IMR-90 (cell line): ENCODE measurements around the gene TMEM81. TPM values are rescaled to one million over a fixed set of nuclear protein-coding genes. Genes with fewer than 3 reads are reported as not detected.

Experiments
- ATAC-seq: fragments of 200-7000 bp; cut with Tn5 transposase; 2 replicates; pipeline ENCODE4 v1.9.1; 2020; ENCODE audit warnings: low read depth, mild to moderate bottlenecking, moderate library complexity
- BruUV-seq: library from RNA; stranded (reverse); fragments of 400-500 nt; replicated peaks from 2 replicates; lab custom pipeline; 2021; lab: Mats Ljungman, UMichigan
- CTCF ChIA-PET: fragments of 300-600 bp; formaldehyde crosslinking; extraction: SDS; loops from one replicate; lab custom pipeline; 2021; ENCODE audit warnings: antibody characterized with exemption; lab: Yijun Ruan, JAX
- POLR2A ChIA-PET: fragments of 300-600 bp; sonication (Branson Sonifier 250); formaldehyde crosslinking; loops from one replicate; lab custom pipeline; 2022; ENCODE audit warnings: antibody characterized with exemption; ENCODE audit not compliant: unreplicated experiment; lab: Charles Lee
- DNase-seq: peaks from one replicate; pipeline ENCODE4 v3.0.0; 2013
- H2AFZ ChIP-seq: replicated peaks from 2 replicates; pipeline ENCODE3; 2013; ENCODE audit warnings: low read length, mild to moderate bottlenecking; ENCODE audit not compliant: poor library complexity
- H2AK5ac ChIP-seq: 2 replicates; pipeline ENCODE4 v1.6.1; 2013; ENCODE audit warnings: low read depth, low read length, inconsistent platforms
- H2AK9ac ChIP-seq: replicated peaks from 2 replicates; pipeline ENCODE3; 2013; ENCODE audit warnings: mild to moderate bottlenecking, low read depth, low read length, moderate library complexity; ENCODE audit not compliant: poor library complexity
- H2BK120ac ChIP-seq: 2 replicates; pipeline ENCODE4 v1.6.1; 2013; ENCODE audit warnings: low read depth, low read length, inconsistent platforms
- H2BK15ac ChIP-seq: 3 replicates; pipeline ENCODE4 v1.6.1; 2013; ENCODE audit warnings: low read depth, low read length, inconsistent platforms
- H2BK20ac ChIP-seq: 2 replicates; pipeline ENCODE4 v1.6.1; 2013; ENCODE audit warnings: low read depth, mild to moderate bottlenecking, inconsistent platforms, low read length, moderate library complexity
- H2BK5ac ChIP-seq: 2 replicates; pipeline ENCODE4 v1.6.1; 2013; ENCODE audit warnings: mild to moderate bottlenecking, low read depth, low read length, inconsistent platforms; ENCODE audit not compliant: poor library complexity, severe bottlenecking
- H3K14ac ChIP-seq: replicated peaks from 2 replicates; pipeline ENCODE4 v1.6.1; 2013; ENCODE audit warnings: low read depth, low read length, inconsistent platforms
- H3K18ac ChIP-seq: 2 replicates; pipeline ENCODE4 v1.6.1; 2013; ENCODE audit warnings: low read depth, low read length, control low read depth
- H3K23ac ChIP-seq: 2 replicates; pipeline ENCODE4 v1.6.1; 2013; ENCODE audit warnings: low read depth, low read length, inconsistent platforms
- H3K27ac ChIP-seq: 2 replicates; pipeline ENCODE4 v1.5.1; 2013; ENCODE audit warnings: mild to moderate bottlenecking, control low read depth, low read length; ENCODE audit not compliant: insufficient read depth
- H3K27me3 ChIP-seq: 2 replicates; pipeline ENCODE4 v1.6.1; 2013; ENCODE audit warnings: low read length; ENCODE audit not compliant: control insufficient read depth, insufficient read depth
- H3K36me3 ChIP-seq: 2 replicates; pipeline ENCODE4 v1.6.1; 2013; ENCODE audit warnings: low read length, mixed read lengths; ENCODE audit not compliant: control insufficient read depth, insufficient read depth
- H3K4ac ChIP-seq: 2 replicates; pipeline ENCODE4 v1.6.1; 2013; ENCODE audit warnings: low read depth, low read length, inconsistent platforms
- H3K4me1 ChIP-seq: 2 replicates; pipeline ENCODE4 v1.6.1; 2013; ENCODE audit warnings: low read length, mixed read lengths; ENCODE audit not compliant: control insufficient read depth, insufficient read depth
- H3K4me2 ChIP-seq: 2 replicates; pipeline ENCODE4 v1.6.1; 2013; ENCODE audit warnings: low read depth, mild to moderate bottlenecking, control low read depth, low read length, moderate library complexity
- H3K4me3 ChIP-seq: 2 replicates; pipeline ENCODE4 v1.5.1; 2013; ENCODE audit warnings: low read depth, mild to moderate bottlenecking, control low read depth, low read length, moderate library complexity; ENCODE audit not compliant: insufficient read depth
- H3K56ac ChIP-seq: 2 replicates; pipeline ENCODE4 v1.6.1; 2013; ENCODE audit warnings: low read length, inconsistent platforms; ENCODE audit not compliant: insufficient read depth; ENCODE audit errors: extremely low read depth
- H3K79me1 ChIP-seq, 2 experiments: 2 replicates each; pipeline ENCODE4 v1.6.1; 2013; ENCODE audit warnings: low read length in 2 of 2, inconsistent platforms in 1 of 2, low read depth in 1 of 2
- H3K9ac ChIP-seq: 2 replicates; pipeline ENCODE4 v1.6.1; 2013; ENCODE audit warnings: low read depth, low read length, control low read depth
- H3K9me1 ChIP-seq: 2 replicates; pipeline ENCODE4 v1.6.1; 2013; ENCODE audit warnings: low read length, inconsistent platforms; ENCODE audit not compliant: insufficient read depth
- H3K9me3 ChIP-seq: 2 replicates; pipeline ENCODE4 v1.6.1; 2013; ENCODE audit warnings: low read length; ENCODE audit not compliant: control insufficient read depth, insufficient read depth
- H4K20me1 ChIP-seq: 2 replicates; pipeline ENCODE4 v1.6.1; 2013; ENCODE audit warnings: low read length, inconsistent platforms; ENCODE audit not compliant: insufficient read depth
- H4K5ac ChIP-seq: 2 replicates; pipeline ENCODE4 v1.6.1; 2013; ENCODE audit warnings: mild to moderate bottlenecking, low read depth, low read length, control low read depth
- H4K8ac ChIP-seq, 2 experiments: 2 replicates each; pipeline ENCODE4 v1.6.1; 2013; ENCODE audit warnings: low read depth in 2 of 2, low read length in 2 of 2, control low read depth in 1 of 2, inconsistent platforms in 1 of 2
- H4K91ac ChIP-seq: 2 replicates; pipeline ENCODE4 v1.6.1; 2013; ENCODE audit warnings: low read depth, low read length, inconsistent platforms; ENCODE audit not compliant: insufficient read depth
- FOS ChIP-seq: fragments of 150-350 bp; IDR thresholded peaks from 2 replicates; pipeline ENCODE4 v1.6.1; 2016; ENCODE audit warnings: low read depth, low read length
- MAZ ChIP-seq: IDR thresholded peaks from 2 replicates; pipeline ENCODE4 v1.6.1; 2012; ENCODE audit warnings: low read depth, mild to moderate bottlenecking, low read length, improper control_type of control experiment, moderate library complexity, borderline replicate concordance
- MXI1 ChIP-seq: IDR thresholded peaks from 2 replicates; pipeline ENCODE4 v1.6.1; 2012; ENCODE audit warnings: low read depth, mild to moderate bottlenecking, low read length, moderate library complexity, borderline replicate concordance
- RAD21 ChIP-seq: IDR thresholded peaks from 2 replicates; pipeline ENCODE4 v1.6.1; 2012; ENCODE audit warnings: low read length, improper control_type of control experiment
- RCOR1 ChIP-seq: IDR thresholded peaks from 2 replicates; pipeline ENCODE4 v1.6.1; 2012; ENCODE audit warnings: mild to moderate bottlenecking, low read length, improper control_type of control experiment; ENCODE audit not compliant: insufficient replicate concordance
- RFX5 ChIP-seq: IDR thresholded peaks from 2 replicates; pipeline ENCODE4 v1.8.0; 2012; ENCODE audit warnings: low read depth, mild to moderate bottlenecking, low read length, moderate library complexity
- SMC3 ChIP-seq: fragments of 150-350 bp; IDR thresholded peaks from 2 replicates; pipeline ENCODE4 v1.6.1; 2016; ENCODE audit warnings: low read depth, mild to moderate bottlenecking, antibody characterized with exemption, low read length, moderate library complexity
- WGBS, 2 experiments: methylation state at CpG; one replicate each; pipeline versions ENCODE4 v1.1.5 to v1.1.7; 2013; ENCODE audit warnings: missing lambda C conversion rate in 2 of 2; ENCODE audit not compliant: insufficient read length in 1 of 2; ENCODE audit errors: extremely low coverage in 2 of 2; 5-methylcytosine and 5-hydroxymethylcytosine counted together
- dilution Hi-C: fragments of 300-500 bp; cut with HindIII; formaldehyde crosslinking; loops from one replicate; pipeline ENCODE4 v1.14.3; 2018; ENCODE audit warnings: low sequenced_read_pairs; ENCODE audit not compliant: unreplicated experiment
- in situ Hi-C: fragments of 300-500 bp; cut with MboI; formaldehyde crosslinking; loops from 3 replicates; pipeline ENCODE4 v1.14.3; 2019; ENCODE audit warnings: low sequenced_read_pairs, inconsistent platforms, mixed read lengths
- intact Hi-C: fragments of 100-400 bp; cut with micrococcal nuclease; formaldehyde crosslinking; loops from 2 replicates; pipeline ENCODE4 v1.10.0; 2022
- polyA plus RNA-seq, 3 experiments: library from polyadenylated mRNA; depleted of rRNA; stranded (reverse); fragments of >200 nt; gene quantifications; 2 replicates each; pipeline ENCODE4 v1.2.3, GENCODE V29; 2012; ENCODE audit warnings: low replicate concordance in 1 of 3
- total RNA-seq: library from RNA; depleted of rRNA; stranded (reverse); fragments of >200 nt; gene quantifications from 2 replicates; pipeline ENCODE4 v1.2.3, GENCODE V29; 2012
- TF ChIP-seq, protein P1 (sequence below): conservative IDR thresholded peaks from 2 replicates; pipeline ENCODE4 v1.5.1; 2012; ENCODE audit warnings: mild to moderate bottlenecking, low read depth, low read length, improper control_type of control experiment

TMEM81 gene
- total and polyA plus RNA-seq, 2 of the 4 experiments (the other 2 are of a cell fraction): 1.5 to 1.8 TPM

- no peak overlapping the region for H2AFZ ChIP-seq
- H3K27me3 ChIP-seq: peaks cover 11% of the 10 kb centered on the region
- H4K5ac ChIP-seq: no peak overlapping the region
- H2AK9ac ChIP-seq: no peak overlapping the region
- H2AK5ac ChIP-seq: no peak overlapping the region
- no TSS peak for BruUV-seq
- no peak overlapping the region for H4K8ac ChIP-seq
- POLR2A ChIA-PET: no interaction called here
- no peaks in the 10 kb centered on the region for H3K9me3 ChIP-seq
- no peak overlapping the region for H3K4ac ChIP-seq
- H2BK120ac ChIP-seq: no peak overlapping the region
- ATAC-seq (no peak), DNase-seq (no peak)
- H3K23ac ChIP-seq: no peak overlapping the region
- TF ChIP-seq RAD21: no peak
- no peak for TF ChIP-seq MAZ
- no peak for TF ChIP-seq RFX5
- no peak for TF ChIP-seq MXI1
- TF ChIP-seq FOS: no peak
- no peak for TF ChIP-seq SMC3
- no peak for TF ChIP-seq RCOR1
- TF ChIP-seq, protein P1, sequence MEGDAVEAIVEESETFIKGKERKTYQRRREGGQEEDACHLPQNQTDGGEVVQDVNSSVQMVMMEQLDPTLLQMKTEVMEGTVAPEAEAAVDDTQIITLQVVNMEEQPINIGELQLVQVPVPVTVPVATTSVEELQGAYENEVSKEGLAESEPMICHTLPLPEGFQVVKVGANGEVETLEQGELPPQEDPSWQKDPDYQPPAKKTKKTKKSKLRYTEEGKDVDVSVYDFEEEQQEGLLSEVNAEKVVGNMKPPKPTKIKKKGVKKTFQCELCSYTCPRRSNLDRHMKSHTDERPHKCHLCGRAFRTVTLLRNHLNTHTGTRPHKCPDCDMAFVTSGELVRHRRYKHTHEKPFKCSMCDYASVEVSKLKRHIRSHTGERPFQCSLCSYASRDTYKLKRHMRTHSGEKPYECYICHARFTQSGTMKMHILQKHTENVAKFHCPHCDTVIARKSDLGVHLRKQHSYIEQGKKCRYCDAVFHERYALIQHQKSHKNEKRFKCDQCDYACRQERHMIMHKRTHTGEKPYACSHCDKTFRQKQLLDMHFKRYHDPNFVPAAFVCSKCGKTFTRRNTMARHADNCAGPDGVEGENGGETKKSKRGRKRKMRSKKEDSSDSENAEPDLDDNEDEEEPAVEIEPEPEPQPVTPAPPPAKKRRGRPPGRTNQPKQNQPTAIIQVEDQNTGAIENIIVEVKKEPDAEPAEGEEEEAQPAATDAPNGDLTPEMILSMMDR: no peak
- H2BK5ac ChIP-seq: no peak overlapping the region
- no peak overlapping the region for H3K4me2 ChIP-seq
- H3K27ac ChIP-seq: no peak overlapping the region
- no peak overlapping the region for H3K18ac ChIP-seq
- H3K4me3 ChIP-seq: no peak overlapping the region
- no peak overlapping the region for H3K14ac ChIP-seq
- H3K56ac ChIP-seq: no peak overlapping the region
- H3K36me3 ChIP-seq: no peaks in the 10 kb centered on the region
- no peak overlapping the region for H4K91ac ChIP-seq
- H2BK15ac ChIP-seq: no peak overlapping the region
- no peak overlapping the region for H3K9ac ChIP-seq
- dilution Hi-C loops: no loop called here
- H2BK20ac ChIP-seq: no peak overlapping the region
- intact Hi-C loops: no loop called here
- H3K79me1 ChIP-seq: no peaks in the 10 kb centered on the region
- no peaks in the 10 kb centered on the region for H3K4me1 ChIP-seq
- in situ Hi-C loops: loop anchor here (5.0 kb wide), 1 partner anchor 76 kb away; no protein-coding TSS in a partner anchor
- WGBS, 2 experiments: no CpG with 5 or more reads among the region's 3 CpGs
- no peaks in the 10 kb centered on the region for H3K9me1 ChIP-seq
- H4K20me1 ChIP-seq: no peaks in the 10 kb centered on the region
- CTCF ChIA-PET: interaction anchor here (0.6 to 2.9 kb wide), 6 partner anchors 8 to 741 kb away, joined by 3 to 31 read pairs (median 7); no protein-coding TSS in a partner anchor
Observed at GRCh38 chr1:205062895-205063294, 21.4 kb downstream of the TMEM81 start.
